OCI-LY1 (cell line): Measurements from ENCODE around the gene SPATA16.

Experiments
- EZH2 ChIP-seq: fragments of 200-600 bp; sonication (generic), shearing (Covaris generic); IDR thresholded peaks from 2 replicates; pipeline ENCODE4 v1.8.0; 2017; ENCODE audit warnings: borderline replicate concordance, mixed run types, mild to moderate bottlenecking, antibody characterized with exemption, low read length, moderate library complexity, mixed read lengths
- TF ChIP-seq, protein P1 (sequence below): fragments of 200-600 bp; sonication (generic), shearing (Covaris generic); IDR thresholded peaks from 2 replicates; pipeline ENCODE4 v1.5.1; 2017; ENCODE audit warnings: mild to moderate bottlenecking, antibody characterized with exemption, low read length, moderate library complexity, mixed read lengths

DNA sequence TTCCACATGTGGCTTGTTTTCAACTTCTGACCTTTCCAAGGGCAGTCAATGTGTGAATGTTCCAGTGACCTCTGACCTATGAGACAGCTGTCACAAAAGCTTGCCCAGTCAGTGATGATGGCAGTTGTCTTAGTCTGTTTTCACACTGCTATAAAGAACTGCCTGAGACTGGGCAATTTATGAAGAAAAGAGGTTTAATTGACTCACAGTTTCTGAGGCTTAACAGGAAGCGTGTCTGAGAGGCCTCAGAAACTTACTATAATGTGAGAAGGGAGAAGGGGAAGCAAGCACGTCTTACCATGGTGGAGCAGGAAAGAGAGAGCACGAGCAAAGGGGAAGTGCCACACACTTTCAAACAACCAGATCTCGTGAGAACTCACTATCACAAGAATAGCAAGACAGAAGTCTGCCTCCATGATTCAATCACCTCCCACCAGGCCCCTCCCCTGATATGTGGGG is 294.9 kb downstream of the SPATA16 start:
- TF ChIP-seq, protein P1, sequence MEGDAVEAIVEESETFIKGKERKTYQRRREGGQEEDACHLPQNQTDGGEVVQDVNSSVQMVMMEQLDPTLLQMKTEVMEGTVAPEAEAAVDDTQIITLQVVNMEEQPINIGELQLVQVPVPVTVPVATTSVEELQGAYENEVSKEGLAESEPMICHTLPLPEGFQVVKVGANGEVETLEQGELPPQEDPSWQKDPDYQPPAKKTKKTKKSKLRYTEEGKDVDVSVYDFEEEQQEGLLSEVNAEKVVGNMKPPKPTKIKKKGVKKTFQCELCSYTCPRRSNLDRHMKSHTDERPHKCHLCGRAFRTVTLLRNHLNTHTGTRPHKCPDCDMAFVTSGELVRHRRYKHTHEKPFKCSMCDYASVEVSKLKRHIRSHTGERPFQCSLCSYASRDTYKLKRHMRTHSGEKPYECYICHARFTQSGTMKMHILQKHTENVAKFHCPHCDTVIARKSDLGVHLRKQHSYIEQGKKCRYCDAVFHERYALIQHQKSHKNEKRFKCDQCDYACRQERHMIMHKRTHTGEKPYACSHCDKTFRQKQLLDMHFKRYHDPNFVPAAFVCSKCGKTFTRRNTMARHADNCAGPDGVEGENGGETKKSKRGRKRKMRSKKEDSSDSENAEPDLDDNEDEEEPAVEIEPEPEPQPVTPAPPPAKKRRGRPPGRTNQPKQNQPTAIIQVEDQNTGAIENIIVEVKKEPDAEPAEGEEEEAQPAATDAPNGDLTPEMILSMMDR = no peak
- TF ChIP-seq EZH2 = no peak
